ENCODE measurements around the gene ARL5C.

The ARL5C gene

DNA sequence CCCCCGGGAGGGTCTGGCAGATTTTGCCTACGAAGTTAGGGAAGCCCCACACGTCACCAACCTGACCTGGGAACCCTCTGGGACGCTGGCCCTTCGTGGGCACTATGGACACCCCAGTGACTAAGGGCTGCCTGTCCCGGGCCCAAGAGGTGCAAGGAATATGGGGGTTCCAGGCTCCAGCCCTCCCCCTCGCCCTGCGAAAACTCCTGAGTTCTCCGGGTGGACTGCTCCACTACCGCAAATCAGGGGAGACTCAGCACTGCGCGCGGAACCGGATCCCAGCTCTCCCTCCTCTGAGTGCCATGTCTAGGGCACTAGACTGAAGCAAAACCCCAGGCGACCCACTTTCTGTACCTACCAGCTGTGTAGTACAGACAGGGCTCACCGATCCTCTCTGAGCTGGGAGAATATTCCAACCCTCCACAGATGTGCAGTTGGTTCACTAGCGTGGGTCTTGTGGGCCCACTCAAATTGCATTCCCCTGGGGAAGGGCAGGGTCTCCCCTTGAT is at the start of gene ARL5C:
TSS of gene ARL5C (minus strand) at position 321 of the 509 bp plus-strand sequence. CDS start 401 bp downstream, outside the sequence.
- no peak for DNase-seq

GRCh38 chr17:39213852-39214251 is 47.9 kb upstream of the ARL5C start:
- DNase-seq = no peak

- no peak for DNase-seq
Measured at GRCh38 chr17:39212841-39213480, 47.0 kb upstream of the ARL5C start.

- DNase-seq = no peak
Measured at GRCh38 chr17:39212195-39212810, 46.3 kb upstream of the ARL5C start.

DNA sequence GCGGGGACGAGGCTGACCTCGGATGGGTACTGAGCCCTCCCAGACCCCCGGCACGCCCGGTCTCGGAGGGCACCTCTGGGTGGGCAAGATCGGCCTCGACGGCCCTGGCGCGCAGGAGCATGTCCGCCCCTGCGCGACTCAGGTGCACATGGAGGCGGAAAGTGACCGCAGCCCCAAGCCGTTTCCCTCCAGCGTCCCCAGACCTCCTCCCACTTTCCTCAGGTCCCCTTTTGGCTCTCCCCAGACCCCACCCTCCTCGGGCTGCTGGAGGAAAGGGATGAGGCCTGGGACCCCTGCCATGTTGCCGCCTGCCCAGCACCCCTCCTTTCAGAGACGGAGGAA is 44.1 kb upstream of the ARL5C start:
- no peak for DNase-seq

- peak; percentile 77 for DNase-seq
Measured at GRCh38 chr17:39209317-39210092, 43.5 kb upstream of the ARL5C start.

- peak; percentile 21 for DNase-seq
Measured at GRCh38 chr17:39208893-39209292, 42.9 kb upstream of the ARL5C start.

DNA sequence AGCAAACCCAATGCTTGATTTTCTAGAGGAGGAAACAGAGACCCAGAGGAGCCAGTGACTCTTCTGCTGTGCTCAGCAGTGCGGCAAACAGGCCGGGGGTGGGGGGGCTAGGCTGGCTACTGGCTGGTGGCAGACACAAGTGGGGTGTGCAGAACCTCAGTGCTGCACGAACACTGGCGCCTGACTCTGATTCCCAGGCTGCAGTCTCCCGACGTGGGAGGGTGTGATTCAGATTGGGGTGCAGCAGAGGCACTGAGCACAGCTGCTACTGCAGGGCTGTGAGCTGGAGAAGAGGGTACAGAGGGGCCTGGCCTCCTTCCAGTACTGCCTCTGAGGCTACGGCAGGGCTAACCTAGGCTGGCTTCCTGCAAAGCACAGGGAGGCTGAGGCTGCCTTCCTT is 42.2 kb upstream of the ARL5C start:
- DNase-seq = peak; percentile 30

DNA sequence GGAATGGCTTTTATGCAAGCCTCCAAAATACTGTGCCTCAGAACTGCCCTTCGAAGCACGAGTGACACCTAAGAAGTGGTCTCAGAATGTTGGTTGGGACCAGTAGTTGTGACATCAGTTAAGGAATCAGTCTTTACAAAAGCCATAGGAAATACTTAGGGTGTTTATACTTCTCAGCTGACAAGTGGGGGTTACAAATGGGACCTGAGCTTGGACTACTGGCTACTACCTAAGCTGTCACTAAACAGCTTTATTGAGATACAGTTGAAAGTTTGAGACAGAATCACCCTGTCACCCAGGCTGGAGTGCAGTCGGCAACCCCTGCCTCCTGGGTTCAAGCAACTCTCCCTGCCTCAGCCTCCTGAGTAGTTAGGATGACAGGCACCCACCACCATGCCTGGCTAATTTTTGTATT is 39.2 kb upstream of the ARL5C start:
- DNase-seq = no peak

- no peak for DNase-seq
Measured at GRCh38 chr17:39204245-39204644, 38.3 kb upstream of the ARL5C start.

DNA sequence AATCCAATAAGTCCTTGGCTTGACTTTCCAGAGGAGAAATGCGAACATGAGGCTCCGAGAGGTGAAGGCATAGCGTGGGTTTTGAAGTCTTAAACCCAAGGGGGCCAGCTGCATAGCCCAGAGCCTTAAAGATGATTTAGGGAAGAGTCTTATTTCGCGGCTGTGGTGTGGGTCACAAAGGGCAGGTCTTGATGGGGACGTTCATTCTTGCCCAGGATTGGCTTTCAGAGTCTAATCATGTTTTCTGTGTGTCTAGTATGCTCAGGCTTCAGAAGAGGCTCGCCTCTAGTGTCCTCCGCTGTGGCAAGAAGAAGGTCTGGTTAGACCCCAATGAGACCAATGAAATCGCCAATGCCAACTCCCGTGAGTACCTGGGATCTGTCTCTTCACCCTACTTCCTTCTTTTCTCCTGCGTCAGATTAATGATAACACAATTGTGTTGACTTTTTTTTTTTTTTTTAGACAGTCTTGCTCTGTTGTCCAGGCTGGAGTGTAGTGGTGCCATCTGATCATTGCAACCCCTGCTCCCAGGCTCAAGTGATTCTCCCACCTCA is 35.1 kb upstream of the ARL5C start:
- DNase-seq = no peak

DNA sequence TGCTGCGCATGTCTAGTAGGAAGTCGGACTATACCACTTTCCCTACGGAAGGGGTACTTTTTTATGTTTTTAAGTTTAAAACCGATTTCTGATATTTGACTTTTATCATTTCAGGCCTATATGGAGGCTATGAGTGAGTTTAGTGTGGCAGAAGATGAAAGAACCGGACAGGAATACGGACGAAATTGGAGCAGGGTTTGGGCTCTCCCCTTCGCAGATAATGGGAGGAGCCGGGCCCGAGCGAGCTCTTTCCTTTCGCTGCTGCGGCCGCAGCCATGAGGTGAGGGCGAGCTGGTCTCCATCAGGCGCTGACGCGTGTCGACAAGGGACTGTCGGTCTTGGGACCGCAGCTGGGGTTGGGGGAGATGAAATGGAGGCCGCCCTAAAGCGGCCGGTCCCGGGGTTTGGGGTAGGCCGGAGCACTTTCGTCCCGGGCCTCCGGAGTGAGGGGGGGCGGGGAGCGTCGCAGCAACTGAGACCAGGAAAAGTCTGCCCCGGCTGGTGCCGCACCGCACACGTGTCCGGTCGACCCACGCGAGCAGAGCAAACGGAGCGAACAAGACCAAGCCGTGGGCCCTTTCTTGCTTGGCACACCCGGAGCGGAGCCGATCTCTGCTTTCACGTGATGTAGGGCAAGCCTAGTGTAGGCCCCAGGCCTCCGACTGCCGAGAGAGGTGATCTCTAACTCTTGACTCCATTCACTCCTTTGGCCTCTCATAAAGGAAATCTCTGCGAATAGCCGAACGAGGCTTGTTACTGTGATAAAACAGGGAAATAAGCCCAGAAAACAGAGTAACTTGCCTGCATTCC is 34.3 kb upstream of the ARL5C start, which contains the start of gene RPL19:
TSS of gene RPL19 (plus strand) at position 214 of the 810 bp plus-strand sequence. CDS start at position 276, 62 bp downstream.
- DNase-seq = peak; percentile 84

GRCh38 chr17:39199820-39200069 is 33.8 kb upstream of the ARL5C start:
- DNase-seq = peak; percentile 90

- DNase-seq = no peak
Measured at GRCh38 chr17:39198186-39198566, 32.2 kb upstream of the ARL5C start.

DNA sequence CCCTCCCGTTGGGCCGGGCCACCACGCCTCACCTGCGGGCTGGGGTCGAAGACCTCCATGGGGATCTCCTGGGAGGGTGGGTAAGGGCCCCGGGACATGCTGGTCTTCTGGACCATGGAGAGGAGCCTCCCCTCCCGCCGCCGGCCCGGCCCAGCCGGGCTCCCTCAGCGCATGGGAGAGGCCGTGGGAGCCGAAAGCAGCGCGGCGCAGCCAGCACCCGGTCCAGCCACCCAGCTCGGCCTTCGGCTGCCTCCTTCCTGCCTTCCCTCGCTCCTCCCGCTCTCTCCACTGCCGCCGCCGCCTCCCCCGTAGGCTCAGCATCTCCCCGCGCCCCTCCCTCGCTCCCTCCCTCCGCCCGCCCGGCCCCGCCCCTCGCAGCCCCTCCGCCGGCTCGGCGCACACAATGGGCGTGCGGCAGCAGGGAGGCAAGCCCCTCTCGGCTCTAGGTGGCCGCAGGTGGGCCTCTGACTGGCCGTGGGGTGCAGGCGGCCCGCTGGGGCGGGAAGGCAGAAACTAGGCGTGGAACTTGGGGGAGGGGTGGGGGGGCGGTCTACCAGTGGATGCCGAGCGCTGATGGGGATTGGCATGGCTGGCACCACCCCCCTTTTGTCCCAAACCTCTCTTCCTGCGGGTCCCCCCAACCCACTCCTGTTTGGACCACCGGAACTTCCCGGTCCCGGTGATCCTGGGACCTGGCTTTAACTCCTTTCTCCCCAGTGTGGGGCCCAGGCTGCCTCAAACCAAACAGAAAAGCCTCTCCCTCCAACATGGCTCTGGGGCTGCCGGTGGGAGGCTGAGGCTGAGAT is 31.6 kb upstream of the ARL5C start, which contains the start of gene CACNB1:
TSS of gene CACNB1 (minus strand) at position 290 of the 806 bp plus-strand sequence. CDS start at position 116, 174 bp downstream.
- peak; percentile 86 for DNase-seq

DNA sequence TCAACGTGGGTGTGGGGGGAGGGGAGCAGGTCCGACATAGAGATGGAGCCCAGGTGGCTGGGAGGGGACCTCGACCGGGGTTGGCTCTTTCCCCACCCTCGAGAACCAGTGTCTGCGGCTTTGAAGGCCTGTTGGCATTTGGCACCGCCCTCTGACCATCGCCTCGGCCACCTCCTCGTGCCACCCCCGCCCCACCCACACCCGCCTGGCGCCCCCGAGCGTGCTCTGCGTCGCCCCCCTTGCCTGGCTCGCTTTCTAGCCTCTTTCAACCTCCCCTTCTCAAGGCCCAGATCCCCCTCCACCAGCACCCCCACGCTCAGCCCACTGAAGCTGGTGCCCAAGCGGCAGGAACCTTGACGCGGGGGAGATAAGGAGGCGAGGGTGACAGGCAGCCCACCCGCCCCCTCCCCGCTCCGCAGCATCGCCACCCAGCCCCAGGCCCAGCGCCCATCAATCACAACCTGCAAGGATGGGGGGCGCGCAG is 30.9 kb upstream of the ARL5C start:
- peak; percentile 21 for DNase-seq

GRCh38 chr17:39196241-39196807 is 30.4 kb upstream of the ARL5C start:
- DNase-seq = no peak

GRCh38 chr17:39195568-39196160 is 29.7 kb upstream of the ARL5C start:
- peak; percentile 13 for DNase-seq

DNA sequence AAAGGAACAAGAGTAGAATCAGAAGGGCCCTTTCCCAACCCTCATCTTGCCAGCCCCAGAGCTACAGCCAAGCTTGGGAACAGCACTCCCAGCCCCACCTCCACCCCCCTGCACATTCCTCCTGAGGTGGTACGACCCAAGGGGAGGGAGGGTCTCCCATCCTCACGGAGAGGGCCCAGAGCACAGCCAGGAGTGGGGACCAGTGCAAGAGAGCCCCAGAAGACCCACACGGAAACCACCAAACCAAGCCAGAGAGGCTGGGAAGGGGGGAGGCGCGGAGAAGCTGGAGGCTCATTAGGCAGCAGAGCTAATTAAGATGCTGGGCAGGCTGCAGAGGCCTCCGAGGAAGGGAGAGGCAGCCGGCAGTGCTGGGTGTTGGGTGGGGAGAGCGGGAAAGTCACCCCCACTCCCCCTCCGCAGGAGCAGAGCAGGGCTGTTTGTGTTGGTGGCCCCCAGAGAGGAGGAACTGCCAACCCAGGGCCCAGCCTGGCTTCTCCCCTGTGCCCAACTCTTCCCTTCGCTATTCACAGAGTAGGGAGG is 29.1 kb upstream of the ARL5C start:
- no peak for DNase-seq
